ENCODE data around the gene GARIN5B. TPM values are rescaled to one million over a fixed set of nuclear protein-coding genes. Genes with fewer than 3 reads are reported as not detected.

The GARIN5B gene
- total and polyA plus RNA-seq, 5 donors from 2014 or later, result not detected

DNA sequence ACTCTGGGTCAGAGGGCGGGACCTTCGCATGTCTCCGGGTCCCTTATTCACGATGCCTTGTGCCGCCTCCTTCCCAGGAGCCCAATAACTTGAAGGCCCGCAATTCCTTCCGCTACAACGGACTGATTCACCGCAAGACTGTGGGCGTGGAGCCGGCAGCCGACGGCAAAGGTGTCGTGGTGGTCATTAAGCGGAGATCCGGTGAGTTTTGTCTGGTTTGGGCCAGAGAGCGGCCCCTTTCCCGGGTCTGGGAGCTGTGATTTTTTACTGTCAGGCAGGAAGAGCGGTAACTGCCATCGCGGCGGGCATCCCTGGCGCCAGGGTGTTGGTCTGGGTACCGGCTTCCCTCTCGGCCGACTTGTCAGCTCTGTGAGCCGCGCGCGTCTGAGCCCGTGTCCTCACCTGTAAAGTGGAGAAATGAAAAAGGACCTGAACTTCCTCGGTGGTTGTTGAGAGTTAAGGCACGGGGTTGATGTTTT is 23.5 kb upstream of the GARIN5B start:
- Mint-ChIP-seq H3K27me3 (no peaks in the 10 kb centered on the region), H3K9me3 (peaks cover 0 to 2% (median 0%) of the 10 kb centered on the region in 7 donors), H3K36me3 (peaks cover 29% of the 10 kb centered on the region), H3K4me1 (peaks cover 5 to 81% (median 38%) of the 10 kb centered on the region in 4 donors), H3K4me3 (peak overlapping the region; percentile 97 to 100 (median 100)), H3K27ac (peak overlapping the region; percentile 95 to 100 (median 99))
- DNase-seq, result peak in 1 of 3 donors; percentile 30
- peaks cover 61% of the 10 kb centered on the region for H3K4me1 ChIP-seq (ENCODE audit: control insufficient read depth, insufficient read depth, low read length, poor library complexity, severe bottlenecking)
- H3K36me3 ChIP-seq (ENCODE audit: control insufficient read depth, insufficient read depth, low read length), result peaks cover 37% of the 10 kb centered on the region
- ATAC-seq (ENCODE audit: low read depth in 2 of 2), result no peak
- peak overlapping the region; percentile 90 for H3K4me3 ChIP-seq (ENCODE audit: low read depth, low read length)
- no peaks in the 10 kb centered on the region for H3K9me3 ChIP-seq (ENCODE audit: control insufficient read depth in 2 of 2, low read length in 2 of 2)
- H3K27ac ChIP-seq (ENCODE audit: insufficient read depth, low read length, poor library complexity, severe bottlenecking), result peak overlapping the region; percentile 94
- H3K27me3 ChIP-seq (ENCODE audit: control insufficient read depth, insufficient read depth, low read length), result no peaks in the 10 kb centered on the region

DNA sequence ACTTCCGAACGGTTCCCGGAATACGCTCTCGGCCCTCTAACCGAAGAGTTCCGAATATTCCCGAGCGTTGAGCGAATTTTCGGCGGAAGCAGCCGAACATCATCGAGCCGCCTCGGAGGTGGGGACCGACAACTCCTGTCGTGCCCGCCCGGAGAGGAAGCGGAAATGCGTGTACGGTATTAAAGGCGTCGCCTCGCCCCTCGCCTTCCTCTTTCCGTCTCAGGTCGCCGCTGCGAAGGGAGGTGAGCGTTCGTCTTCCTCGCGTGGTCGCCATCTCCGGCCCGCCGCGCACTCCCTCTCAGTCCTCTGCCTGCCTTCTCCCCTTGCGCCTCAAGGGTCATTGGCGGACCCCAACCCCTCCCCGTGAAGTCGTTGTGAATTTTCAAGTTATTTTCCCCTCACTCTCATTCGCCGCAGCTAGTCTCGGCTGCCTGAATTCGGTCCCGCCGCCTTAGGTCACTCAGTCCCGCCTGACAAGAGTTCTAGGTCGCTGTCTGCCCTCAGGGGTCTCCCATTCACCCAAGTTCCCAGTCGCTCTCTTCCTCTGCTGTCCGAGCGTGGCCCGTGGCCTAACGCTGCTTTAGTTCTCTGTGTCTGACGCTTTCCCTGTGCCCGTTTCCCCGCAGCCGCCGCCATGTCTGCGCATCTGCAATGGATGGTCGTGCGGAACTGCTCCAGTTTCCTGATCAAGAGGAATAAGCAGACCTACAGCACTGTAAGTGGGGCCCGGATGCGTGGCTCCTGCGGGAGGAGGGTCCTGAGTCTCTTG is 22.8 kb upstream of the GARIN5B start, which contains the start of gene RPL28:
Gene RPL28, plus strand, starts transcription at position 209 of the 769 bp plus-strand sequence. Its CDS starts 426 bp downstream, at position 635.
- Histone ChIP-seq H3K4me3 (ENCODE audit: low read depth, low read length) (peak within 1 kb of the TSS; percentile 94), H3K27me3 (ENCODE audit: control insufficient read depth, insufficient read depth, low read length) (no peaks in the 10 kb centered on the region), H3K36me3 (ENCODE audit: control insufficient read depth, insufficient read depth, low read length) (peaks cover 31% of the 10 kb centered on the region), H3K9me3 (ENCODE audit: control insufficient read depth in 2 of 2, low read length in 2 of 2) (no peaks in the 10 kb centered on the region), H3K4me1 (ENCODE audit: control insufficient read depth, insufficient read depth, low read length, poor library complexity, severe bottlenecking) (peaks cover 61% of the 10 kb centered on the region), H3K27ac (ENCODE audit: insufficient read depth, low read length, poor library complexity, severe bottlenecking) (peak within 1 kb of the TSS; percentile 94)
- ATAC-seq (ENCODE audit: low read depth in 2 of 2), result peak; percentile 75 to 79
- no peaks in the 10 kb centered on the region for H3K27me3 Mint-ChIP-seq
- H3K4me3 Mint-ChIP-seq, result peak within 1 kb of the TSS; percentile 97 to 100 (median 100)
- H3K27ac Mint-ChIP-seq, result peak within 1 kb of the TSS; percentile 95 to 100 (median 99)
- peaks cover 5 to 81% (median 36%) of the 10 kb centered on the region in 4 donors for H3K4me1 Mint-ChIP-seq
- peaks cover 0 to 2% (median 0%) of the 10 kb centered on the region in 7 donors for H3K9me3 Mint-ChIP-seq
- H3K36me3 Mint-ChIP-seq, result peaks cover 30% of the 10 kb centered on the region
- peak; percentile 97 to 99 (median 99) for DNase-seq

DNA sequence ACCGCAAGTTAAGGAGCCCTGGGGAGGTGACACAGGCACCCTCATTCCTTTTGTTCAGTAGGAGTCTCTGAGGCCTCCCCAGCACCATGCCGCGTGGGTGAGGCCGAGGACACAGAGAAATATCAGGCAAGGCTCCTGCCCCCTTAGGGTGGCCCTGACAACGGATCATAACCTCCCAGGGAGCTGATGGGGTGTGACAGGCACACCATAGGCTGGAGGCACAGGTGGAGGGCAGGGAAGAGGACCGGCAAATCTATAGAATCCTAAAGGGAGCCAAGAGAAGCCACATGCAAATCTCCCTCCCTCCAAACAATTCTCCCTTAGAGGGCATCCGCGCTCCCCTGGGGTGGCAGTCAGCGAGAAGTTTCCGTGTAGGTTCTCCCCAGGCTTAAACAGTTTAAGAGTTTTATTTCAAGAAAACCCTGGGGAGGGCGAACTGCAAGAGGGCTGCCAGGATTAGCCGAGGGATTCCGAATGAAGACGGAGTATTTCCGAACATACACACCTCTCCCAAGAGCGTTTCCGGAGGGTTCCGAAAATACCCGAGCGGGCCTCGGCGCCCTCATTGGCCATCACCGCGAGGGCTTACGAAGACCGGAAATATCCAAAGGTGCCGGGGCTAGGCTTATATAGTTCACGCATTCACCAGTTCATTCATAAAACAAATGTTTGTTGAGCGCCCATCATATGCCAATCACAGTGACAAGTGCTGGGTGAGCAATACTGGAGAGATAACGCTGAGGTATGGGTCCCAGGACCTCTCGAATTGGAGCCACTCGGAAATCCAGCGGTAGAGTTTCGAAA is 22.1 kb upstream of the GARIN5B start:
- Histone ChIP-seq H3K4me1 (ENCODE audit: control insufficient read depth, insufficient read depth, low read length, poor library complexity, severe bottlenecking) (peaks cover 61% of the 10 kb centered on the region), H3K4me3 (ENCODE audit: low read depth, low read length) (peak overlapping the region; percentile 94), H3K9me3 (ENCODE audit: control insufficient read depth in 2 of 2, low read length in 2 of 2) (no peaks in the 10 kb centered on the region), H3K36me3 (ENCODE audit: control insufficient read depth, insufficient read depth, low read length) (peaks cover 25% of the 10 kb centered on the region), H3K27ac (ENCODE audit: insufficient read depth, low read length, poor library complexity, severe bottlenecking) (peak overlapping the region; percentile 94), H3K27me3 (ENCODE audit: control insufficient read depth, insufficient read depth, low read length) (no peaks in the 10 kb centered on the region)
- H3K4me3 Mint-ChIP-seq, result peak overlapping the region; percentile 97 to 100 (median 100)
- H3K4me1 Mint-ChIP-seq, result peaks cover 5 to 75% (median 32%) of the 10 kb centered on the region in 4 donors
- H3K27me3 Mint-ChIP-seq, result no peaks in the 10 kb centered on the region
- peak; percentile 95 to 97 (median 96) for DNase-seq
- peak overlapping the region; percentile 95 to 100 (median 99) for H3K27ac Mint-ChIP-seq
- peaks cover 0 to 2% (median 0%) of the 10 kb centered on the region in 7 donors for H3K9me3 Mint-ChIP-seq
- H3K36me3 Mint-ChIP-seq, result peaks cover 24% of the 10 kb centered on the region
- peak; percentile 85 to 86 for ATAC-seq (ENCODE audit: low read depth in 2 of 2)

DNA sequence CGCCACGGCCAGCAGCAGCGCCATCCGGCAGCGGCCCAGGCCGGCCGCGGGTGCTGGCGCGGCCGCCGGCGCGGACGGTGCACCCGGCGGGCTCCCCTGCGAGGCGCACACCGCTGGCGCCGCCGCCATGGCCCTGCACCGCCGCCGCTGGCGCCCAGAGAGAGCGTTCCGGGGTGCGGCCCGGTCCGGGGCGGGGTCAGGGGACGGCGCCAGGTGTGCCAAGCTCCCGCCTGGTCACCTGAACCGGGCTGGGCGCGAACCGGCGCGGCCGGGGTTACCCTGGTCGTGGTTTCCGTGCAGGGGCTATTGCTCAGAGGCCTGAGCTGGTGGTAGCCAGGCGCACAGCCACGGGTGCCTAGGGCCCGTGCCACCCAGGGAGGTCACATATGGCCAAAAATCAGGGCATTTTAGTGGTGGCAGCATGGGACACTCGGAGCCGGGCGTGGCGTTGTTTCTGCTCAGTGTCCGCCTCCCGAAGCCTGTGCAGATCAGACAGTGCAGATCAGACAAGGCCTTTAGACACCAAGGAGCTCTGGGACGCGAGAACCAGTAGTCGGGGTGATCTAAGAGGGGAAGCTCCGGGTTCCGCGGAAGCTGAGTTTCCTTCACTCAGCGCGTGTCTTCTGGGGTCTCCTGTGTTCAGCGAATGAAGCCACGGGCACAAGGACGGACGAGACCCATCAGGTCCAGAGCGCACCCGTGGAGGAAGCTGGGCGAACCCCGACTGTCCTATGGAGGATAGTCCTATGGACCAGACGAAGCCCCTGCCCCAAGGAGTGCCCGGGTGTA is 21.3 kb upstream of the GARIN5B start, which contains the start of gene TMEM238:
Gene TMEM238, minus strand, starts transcription at position 162 of the 789 bp plus-strand sequence. Its CDS starts 33 bp downstream, at position 129.
- H3K36me3 ChIP-seq (ENCODE audit: control insufficient read depth, insufficient read depth, low read length), result peaks cover 25% of the 10 kb centered on the region
- Mint-ChIP-seq H3K4me3 (peak within 1 kb of the TSS; percentile 97 to 100 (median 100)), H3K4me1 (peaks cover 0 to 67% (median 27%) of the 10 kb centered on the region in 4 donors), H3K27ac (peak within 1 kb of the TSS; percentile 95 to 100 (median 99)), H3K9me3 (peaks cover 0 to 2% (median 0%) of the 10 kb centered on the region in 7 donors), H3K27me3 (no peaks in the 10 kb centered on the region), H3K36me3 (peaks cover 19% of the 10 kb centered on the region)
- peaks cover 56% of the 10 kb centered on the region for H3K4me1 ChIP-seq (ENCODE audit: control insufficient read depth, insufficient read depth, low read length, poor library complexity, severe bottlenecking)
- no peaks in the 10 kb centered on the region for H3K9me3 ChIP-seq (ENCODE audit: control insufficient read depth in 2 of 2, low read length in 2 of 2)
- H3K4me3 ChIP-seq (ENCODE audit: low read depth, low read length), result peak within 1 kb of the TSS; percentile 94
- ATAC-seq (ENCODE audit: low read depth in 2 of 2) (no peak), DNase-seq (peak; percentile 28 to 56 (median 45))
- no peaks in the 10 kb centered on the region for H3K27me3 ChIP-seq (ENCODE audit: control insufficient read depth, insufficient read depth, low read length)
- peak within 1 kb of the TSS; percentile 94 for H3K27ac ChIP-seq (ENCODE audit: insufficient read depth, low read length, poor library complexity, severe bottlenecking)

DNA sequence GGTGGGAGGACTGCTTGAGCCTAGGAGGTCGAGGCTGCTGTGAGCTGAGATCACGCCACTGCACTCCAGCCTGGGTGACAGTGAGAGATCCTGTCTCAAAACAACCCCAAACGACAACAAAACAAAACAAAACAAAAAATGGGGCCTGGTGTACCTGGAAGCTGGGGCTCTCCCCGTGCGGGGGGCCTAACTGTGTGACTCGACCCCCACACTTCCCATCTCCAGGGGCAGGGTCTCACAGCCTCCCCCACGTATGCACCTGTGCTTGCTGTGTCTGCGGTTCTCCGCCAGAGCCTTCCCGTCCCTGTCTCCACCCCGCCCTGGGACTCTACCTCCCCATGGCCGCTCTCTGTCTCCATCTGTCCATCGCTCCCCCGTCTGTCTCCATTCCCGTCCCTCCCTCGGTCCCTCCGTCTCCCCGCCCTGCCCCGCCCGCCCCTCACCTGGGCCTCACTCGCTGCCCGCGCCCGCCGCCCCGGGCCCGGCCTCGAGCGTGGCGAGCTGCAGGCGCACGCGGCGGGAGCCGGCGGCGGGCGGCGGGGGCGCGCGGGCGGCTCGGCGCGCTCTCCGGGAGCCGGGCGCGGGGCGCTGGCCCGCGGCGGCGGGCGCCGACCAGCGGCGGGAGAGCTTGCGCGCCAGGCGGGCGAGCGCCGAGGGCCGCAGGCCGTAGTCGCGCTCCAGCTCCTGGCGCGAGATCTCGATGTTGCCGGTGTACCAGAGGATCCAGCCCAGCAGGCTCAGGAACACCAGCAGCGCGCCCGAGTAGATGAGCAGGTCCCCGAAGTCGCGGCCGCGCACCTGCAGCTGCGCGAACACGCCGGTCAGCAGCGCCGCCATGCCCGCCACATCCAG is 20.4 kb upstream of the GARIN5B start:
- Histone ChIP-seq H3K9me3 (ENCODE audit: control insufficient read depth in 2 of 2, low read length in 2 of 2) (no peaks in the 10 kb centered on the region), H3K4me3 (ENCODE audit: low read depth, low read length) (peak overlapping the region; percentile 34), H3K27me3 (ENCODE audit: control insufficient read depth, insufficient read depth, low read length) (no peaks in the 10 kb centered on the region), H3K36me3 (ENCODE audit: control insufficient read depth, insufficient read depth, low read length) (peaks cover 17% of the 10 kb centered on the region), H3K27ac (ENCODE audit: insufficient read depth, low read length, poor library complexity, severe bottlenecking) (peak overlapping the region; percentile 23), H3K4me1 (ENCODE audit: control insufficient read depth, insufficient read depth, low read length, poor library complexity, severe bottlenecking) (peaks cover 48% of the 10 kb centered on the region)
- DNase-seq, result peak; percentile 24 to 66 (median 33)
- Mint-ChIP-seq H3K27ac (peak overlapping the region; percentile 38 to 88 (median 84)), H3K9me3 (peaks cover 0 to 2% (median 0%) of the 10 kb centered on the region in 7 donors), H3K4me3 (peak overlapping the region; percentile 86 to 90 (median 88)), H3K27me3 (no peaks in the 10 kb centered on the region), H3K4me1 (peaks cover 0 to 59% (median 25%) of the 10 kb centered on the region in 4 donors), H3K36me3 (peaks cover 18% of the 10 kb centered on the region)
- ATAC-seq (ENCODE audit: low read depth in 2 of 2), result no peak

DNA sequence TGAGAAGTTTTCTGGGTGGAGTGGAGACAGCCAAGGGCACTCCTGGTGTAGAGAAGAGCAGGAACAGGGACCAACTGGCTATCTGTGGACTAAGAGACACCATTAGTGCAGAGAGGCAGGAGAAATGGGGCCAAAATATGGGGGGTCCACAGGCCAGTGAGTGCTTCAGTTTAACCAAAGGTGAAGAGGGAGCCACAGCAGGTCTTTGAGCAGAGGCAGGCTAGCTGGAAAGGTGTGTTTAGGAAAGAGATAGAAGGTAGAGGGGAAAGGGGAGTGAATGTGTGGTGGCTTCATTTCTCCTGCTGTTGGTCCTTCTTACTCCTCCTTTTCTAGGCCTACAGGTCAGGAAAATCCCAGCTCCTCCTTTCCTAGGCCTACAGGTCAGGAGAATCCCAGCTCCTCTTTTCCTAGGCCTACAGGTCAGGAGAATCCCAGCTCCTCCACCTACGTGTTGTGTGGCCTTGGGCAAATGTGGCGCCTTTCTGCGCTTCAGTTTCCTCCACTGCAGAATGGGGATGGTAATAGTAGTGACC is 19.5 kb upstream of the GARIN5B start:
- Mint-ChIP-seq H3K27me3 (no peaks in the 10 kb centered on the region), H3K4me1 (peaks cover 0 to 50% (median 20%) of the 10 kb centered on the region in 4 donors), H3K27ac (peak overlapping the region in 2 of 3 donors; percentile 26 to 56), H3K9me3 (peaks cover 0 to 2% (median 0%) of the 10 kb centered on the region in 7 donors), H3K4me3 (peak overlapping the region; percentile 86 to 90 (median 88)), H3K36me3 (peaks cover 15% of the 10 kb centered on the region)
- no peaks in the 10 kb centered on the region for H3K27me3 ChIP-seq (ENCODE audit: control insufficient read depth, insufficient read depth, low read length)
- peaks cover 38% of the 10 kb centered on the region for H3K4me1 ChIP-seq (ENCODE audit: control insufficient read depth, insufficient read depth, low read length, poor library complexity, severe bottlenecking)
- H3K36me3 ChIP-seq (ENCODE audit: control insufficient read depth, insufficient read depth, low read length), result peaks cover 8% of the 10 kb centered on the region
- peak overlapping the region; percentile 23 for H3K27ac ChIP-seq (ENCODE audit: insufficient read depth, low read length, poor library complexity, severe bottlenecking)
- no peaks in the 10 kb centered on the region for H3K9me3 ChIP-seq (ENCODE audit: control insufficient read depth in 2 of 2, low read length in 2 of 2)
- DNase-seq (no peak), ATAC-seq (ENCODE audit: low read depth in 2 of 2) (no peak)
- H3K4me3 ChIP-seq (ENCODE audit: low read depth, low read length), result no peak overlapping the region

All from CD4-positive, CD25-positive, alpha-beta regulatory T cell (primary cell).